Ramos (cell line): Measurements from ENCODE around the gene BTD.

ENCODE experiments used
- in situ Hi-C: fragments of 300-500 bp; cut with MboI; formaldehyde crosslinking; loops from one replicate; pipeline ENCODE4 v1.14.3; 2022; ENCODE audit warnings: low sequenced_read_pairs; ENCODE audit not compliant: unreplicated experiment

The BTD gene

GRCh38 chr3:15633766-15634598 is 32.4 kb downstream of the BTD start:
- in situ Hi-C loops = loop anchor here (10.0 to 25.0 kb wide), 2 partner anchors 181 to 603 kb away; no protein-coding TSS in a partner anchor

GRCh38 chr3:15634671-15635070 is 33.1 kb downstream of the BTD start:
- in situ Hi-C loops = loop anchor here (10.0 to 25.0 kb wide), 2 partner anchors 180 to 603 kb away; no protein-coding TSS in a partner anchor

- in situ Hi-C loops = loop anchor here (10.0 to 25.0 kb wide), 2 partner anchors 180 to 602 kb away; no protein-coding TSS in a partner anchor
Observed at GRCh38 chr3:15635121-15635661, 33.6 kb downstream of the BTD start.

GRCh38 chr3:15636028-15636709 is 34.6 kb downstream of the BTD start:
- in situ Hi-C loops = loop anchor here (10.0 to 25.0 kb wide), 2 partner anchors 179 to 601 kb away; no protein-coding TSS in a partner anchor

- in situ Hi-C loops = loop anchor here (10.0 to 25.0 kb wide), 2 partner anchors 177 to 600 kb away; no protein-coding TSS in a partner anchor
Observed at GRCh38 chr3:15637131-15637951, 35.8 kb downstream of the BTD start.

GRCh38 chr3:15638193-15638890 is 36.8 kb downstream of the BTD start:
- in situ Hi-C loops = loop anchor here (10.0 to 25.0 kb wide), 2 partner anchors 176 to 599 kb away; no protein-coding TSS in a partner anchor

GRCh38 chr3:15638891-15639262 is 37.3 kb downstream of the BTD start:
- in situ Hi-C loops = loop anchor here (10.0 to 25.0 kb wide), 2 partner anchors 176 to 598 kb away; no protein-coding TSS in a partner anchor

- in situ Hi-C loops = loop anchor here (25.0 kb wide), 1 partner anchor 592 kb away; no protein-coding TSS in a partner anchor
Observed at GRCh38 chr3:15645246-15645645, 43.7 kb downstream of the BTD start.

GRCh38 chr3:15645740-15646501 is 44.4 kb downstream of the BTD start:
- in situ Hi-C loops = loop anchor here (25.0 kb wide), 1 partner anchor 591 kb away; no protein-coding TSS in a partner anchor

- in situ Hi-C loops = loop anchor here (25.0 kb wide), 1 partner anchor 590 kb away; no protein-coding TSS in a partner anchor
Observed at GRCh38 chr3:15646851-15647511, 45.4 kb downstream of the BTD start.

- in situ Hi-C loops = loop anchor here (25.0 kb wide), 1 partner anchor 590 kb away; no protein-coding TSS in a partner anchor
Observed at GRCh38 chr3:15647611-15648167, 46.1 kb downstream of the BTD start.

GRCh38 chr3:15649341-15649740 is 47.8 kb downstream of the BTD start:
- in situ Hi-C loops = loop anchor here (25.0 kb wide), 1 partner anchor 588 kb away; no protein-coding TSS in a partner anchor

- in situ Hi-C loops = loop anchor here (25.0 kb wide), 1 partner anchor 587 kb away; no protein-coding TSS in a partner anchor
Observed at GRCh38 chr3:15649858-15650257, 48.3 kb downstream of the BTD start.

GRCh38 chr3:15651396-15651795 is 49.9 kb downstream of the BTD start:
- in situ Hi-C loops = no loop called here

- in situ Hi-C loops = no loop called here
Observed at GRCh38 chr3:15653321-15653720, 51.8 kb downstream of the BTD start.

- in situ Hi-C loops = no loop called here
Observed at GRCh38 chr3:15654127-15654526, 52.6 kb downstream of the BTD start.

GRCh38 chr3:15654891-15655290 is 53.3 kb downstream of the BTD start:
- in situ Hi-C loops = no loop called here
